Tibial nerve (tissue), 4 donors: ENCODE results near the gene SCCPDH.
"Not testable (repeated sequence)": the region's sequence is repeated elsewhere in the genome, so short reads cannot be mapped to it uniquely, and the experiment has no call there.

Experiments
- EP300 ChIP-seq, 2 donors: sonication (generic); formaldehyde crosslinking; IDR thresholded peaks; one replicate each; pipeline ENCODE4 v1.6.1; 2017; ENCODE audit warnings: antibody characterized with exemption in 2 of 2, mild to moderate bottlenecking in 1 of 2
- POLR2A ChIP-seq, 2 donors: fragments of 450-650 bp; IDR thresholded peaks; one replicate each; pipeline ENCODE4 v1.6.1; 2017; ENCODE audit warnings: antibody characterized with exemption in 2 of 2, mild to moderate bottlenecking in 2 of 2, moderate library complexity in 2 of 2
- TF ChIP-seq, protein P1 (sequence below), 5 experiments: fragments of 200-600 bp in 3 of 5; fragments of 450-650 bp in 2 of 5; sonication (generic) in 3 of 5; IDR thresholded peaks; one replicate each; pipeline ENCODE4 v1.5.1; 2016 to 2019; ENCODE audit warnings: antibody characterized with exemption in 5 of 5, mild to moderate bottlenecking in 3 of 5, moderate library complexity in 2 of 5

DNA sequence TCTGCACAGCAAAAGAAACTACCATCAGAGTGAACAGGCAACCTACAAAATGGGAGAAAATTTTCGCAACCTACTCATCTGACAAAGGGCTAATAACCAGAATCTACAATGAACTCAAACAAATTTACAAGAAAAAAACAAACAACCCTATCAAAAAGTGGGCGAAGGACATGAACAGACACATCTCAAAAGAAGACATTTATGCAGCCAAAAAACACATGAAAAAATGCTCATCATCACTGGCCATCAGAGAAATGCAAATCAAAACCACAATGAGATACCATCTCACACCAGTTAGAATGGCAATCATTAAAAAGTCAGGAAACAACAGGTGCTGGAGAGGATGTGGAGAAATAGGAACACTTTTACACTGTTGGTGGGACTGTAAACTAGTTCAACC is 4.8 kb upstream of the SCCPDH start:
- not testable (repeated sequence) for TF ChIP-seq EP300, POLR2A (IDR thresholded peaks at IDR 0.05)
- TF ChIP-seq, protein P1, sequence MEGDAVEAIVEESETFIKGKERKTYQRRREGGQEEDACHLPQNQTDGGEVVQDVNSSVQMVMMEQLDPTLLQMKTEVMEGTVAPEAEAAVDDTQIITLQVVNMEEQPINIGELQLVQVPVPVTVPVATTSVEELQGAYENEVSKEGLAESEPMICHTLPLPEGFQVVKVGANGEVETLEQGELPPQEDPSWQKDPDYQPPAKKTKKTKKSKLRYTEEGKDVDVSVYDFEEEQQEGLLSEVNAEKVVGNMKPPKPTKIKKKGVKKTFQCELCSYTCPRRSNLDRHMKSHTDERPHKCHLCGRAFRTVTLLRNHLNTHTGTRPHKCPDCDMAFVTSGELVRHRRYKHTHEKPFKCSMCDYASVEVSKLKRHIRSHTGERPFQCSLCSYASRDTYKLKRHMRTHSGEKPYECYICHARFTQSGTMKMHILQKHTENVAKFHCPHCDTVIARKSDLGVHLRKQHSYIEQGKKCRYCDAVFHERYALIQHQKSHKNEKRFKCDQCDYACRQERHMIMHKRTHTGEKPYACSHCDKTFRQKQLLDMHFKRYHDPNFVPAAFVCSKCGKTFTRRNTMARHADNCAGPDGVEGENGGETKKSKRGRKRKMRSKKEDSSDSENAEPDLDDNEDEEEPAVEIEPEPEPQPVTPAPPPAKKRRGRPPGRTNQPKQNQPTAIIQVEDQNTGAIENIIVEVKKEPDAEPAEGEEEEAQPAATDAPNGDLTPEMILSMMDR (IDR thresholded peaks at IDR 0.05) = not testable (repeated sequence)
